Spleen (tissue), 11 donors: Measurements from ENCODE around the gene KMT2D. TPM values are rescaled to one million over a fixed set of nuclear protein-coding genes. Genes with fewer than 3 reads are reported as not detected.

Experiments
- DNase-seq: peaks from one replicate; pipeline ENCODE4 v3.0.0-alpha.2; 2020
- H3K27ac ChIP-seq, 8 donors: fragments of 200-600 bp; sonication (generic) in 7 of 8; 1 replicate in 4 of 8; 2 replicates in 4 of 8; pipeline versions ENCODE4 v1.5.0 to v1.8.0; 2016 to 2021; ENCODE audit warnings: inconsistent platforms in 4 of 8, mild to moderate bottlenecking in 4 of 8, moderate library complexity in 1 of 8
- H3K27me3 ChIP-seq, 7 donors: fragments of 200-600 bp; sonication (generic) in 6 of 7; replicated peaks in 1 of 7; 1 replicate in 4 of 7; 2 replicates in 3 of 7; pipeline versions ENCODE4 v1.5.0 to v1.8.0; 2016 to 2021; ENCODE audit warnings: inconsistent platforms in 3 of 7, mild to moderate bottlenecking in 1 of 7
- H3K36me3 ChIP-seq, 6 donors: fragments of 200-600 bp; sonication (generic) in 5 of 6; 1 replicate in 4 of 6; 2 replicates in 2 of 6; pipeline versions ENCODE4 v1.5.0 to v1.8.0; 2016 to 2021; ENCODE audit warnings: inconsistent platforms in 2 of 6
- H3K4me1 ChIP-seq, 6 donors: fragments of 200-600 bp; sonication (generic) in 5 of 6; 1 replicate in 3 of 6; 2 replicates in 3 of 6; pipeline versions ENCODE4 v1.5.0 to v1.8.0; 2016 to 2021; ENCODE audit warnings: inconsistent platforms in 3 of 6
- H3K4me3 ChIP-seq, 8 donors: fragments of 200-600 bp; sonication (generic) in 7 of 8; 1 replicate in 4 of 8; 2 replicates in 4 of 8; pipeline versions ENCODE4 v1.5.0 to v1.8.0; 2016 to 2021; ENCODE audit warnings: inconsistent platforms in 4 of 8, mild to moderate bottlenecking in 4 of 8, moderate library complexity in 2 of 8
- H3K9me3 ChIP-seq, 8 donors: fragments of 200-600 bp; sonication (generic) in 7 of 8; 1 replicate in 4 of 8; 2 replicates in 4 of 8; pipeline versions ENCODE4 v1.5.0 to v1.8.0; 2016 to 2021; ENCODE audit warnings: inconsistent platforms in 4 of 8
- POLR2A ChIP-seq, 3 donors: fragments of 450-650 bp; IDR thresholded peaks; one replicate each; pipeline ENCODE4 v1.5.1; 2017; ENCODE audit warnings: antibody characterized with exemption in 3 of 3, mild to moderate bottlenecking in 1 of 3
- POLR2AphosphoS5 ChIP-seq, 3 donors: sonication (generic); formaldehyde crosslinking; IDR thresholded peaks; one replicate each; pipeline ENCODE4 v1.5.1; 2017; ENCODE audit warnings: antibody characterized with exemption in 3 of 3
- WGBS, 5 donors: extraction: QIAGEN DNeasy Blood & Tissue Kit in 3 of 5; methylation state at CpG; one replicate each; pipeline versions ENCODE4 v1.1.5 to v1.1.7; 2013 to 2018; 5-methylcytosine and 5-hydroxymethylcytosine counted together
- intact Hi-C: fragments of 100-400 bp; cut with DNase I; formaldehyde crosslinking; loops from one replicate; pipeline ENCODE4 v1.15.0; 2023; ENCODE audit warnings: low total_unique reads
- polyA plus RNA-seq, 3 donors: library from polyadenylated mRNA; stranded (reverse); fragments of 200-250 nt; gene quantifications; one replicate each; pipeline ENCODE4 v1.2.1, GENCODE V29; 2013
- total RNA-seq, 7 donors: library from RNA; depleted of rRNA in 3 of 7; stranded (reverse); fragments of >200 nt in 3 of 7; fragmentation: NEBNext Ultra II Directional in 4 of 7; extraction: Animal tissue kit (Norgen Biotek cat#: 25700) in 4 of 7; gene quantifications; one replicate each; pipeline versions ENCODE4 v1.1.0 to v1.2.1, GENCODE V29; 2016 to 2021
- TF ChIP-seq, protein P1 (sequence below), 11 experiments: fragments of 200-600 bp in 7 of 11; fragments of 450-650 bp in 4 of 11; sonication (generic) in 4 of 11; IDR thresholded peaks in 8 of 11; conservative IDR thresholded peaks in 3 of 11; 1 replicate in 7 of 11; 2 replicates in 4 of 11; pipeline versions ENCODE4 v1.4.0 to v1.8.0; 2016 to 2021; ENCODE audit warnings: antibody characterized with exemption in 11 of 11, inconsistent platforms in 4 of 11, mild to moderate bottlenecking in 1 of 11
- donor health status: healthy with polysubstance abuse.
- donor health status: DM: no; HTN: no; CAD: no; lungs with moderate emphysema.
- donor health status: DM: no; HTN: no; CAD: no.
- donor health status: Bipolar disorder and iron deficiency.
- donor health status: healthy.
- donor health status: DM: no; HTN: no; CAD: no.
- donor health status: DM: yes; HTN: yes; CAD: no.

Gene KMT2D
- total and polyA plus RNA-seq, 10 donors, result 5.1 to 172 (median 140) TPM

DNA sequence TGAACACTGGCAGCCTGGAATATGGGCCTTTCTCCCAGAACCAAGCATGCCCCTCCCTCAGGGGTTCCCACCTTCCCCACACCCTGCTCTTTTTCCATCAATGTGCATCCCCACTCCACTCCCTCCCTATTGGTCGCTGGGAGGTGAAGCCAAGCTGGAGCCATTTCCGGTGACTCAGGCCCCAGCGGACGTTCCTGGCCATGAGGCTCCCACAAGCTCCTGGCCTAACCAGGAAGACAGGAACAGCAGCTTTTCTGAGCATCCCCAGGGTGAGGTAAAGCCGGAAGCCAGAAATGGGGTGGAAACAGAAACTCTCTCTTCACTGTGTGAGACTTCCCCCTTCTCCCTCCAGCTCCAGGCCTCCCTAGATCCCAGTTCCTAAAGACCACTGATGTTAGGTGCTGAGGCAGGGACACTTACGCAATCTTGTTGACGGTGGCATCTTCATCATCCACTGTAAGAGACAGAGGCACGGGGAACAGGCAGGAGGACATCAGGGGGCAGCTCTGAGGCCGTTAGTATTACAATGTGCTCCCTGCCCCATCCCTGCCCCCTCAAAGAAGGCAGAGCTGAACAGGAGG, 45.0 kb upstream of the KMT2D start:
- intact Hi-C loops, result no loop called here
- DNase-seq, result no peak
- H3K4me3 ChIP-seq, result no peak overlapping the region
- WGBS, 5 donors, result 64 to 80% (median 70%) methylated on average over 9 of the region's 9 CpGs
- no peaks in the 10 kb centered on the region for H3K27me3 ChIP-seq
- H3K36me3 ChIP-seq, result peaks cover 0 to 67% (median 55%) of the 10 kb centered on the region in 6 donors
- H3K9me3 ChIP-seq, result no peaks in the 10 kb centered on the region
- TF ChIP-seq POLR2AphosphoS5 (IDR thresholded peaks at IDR 0.05) (peak in 1 of 3 donors; percentile 18), POLR2A (IDR thresholded peaks at IDR 0.05) (no peak)
- TF ChIP-seq, protein P1, sequence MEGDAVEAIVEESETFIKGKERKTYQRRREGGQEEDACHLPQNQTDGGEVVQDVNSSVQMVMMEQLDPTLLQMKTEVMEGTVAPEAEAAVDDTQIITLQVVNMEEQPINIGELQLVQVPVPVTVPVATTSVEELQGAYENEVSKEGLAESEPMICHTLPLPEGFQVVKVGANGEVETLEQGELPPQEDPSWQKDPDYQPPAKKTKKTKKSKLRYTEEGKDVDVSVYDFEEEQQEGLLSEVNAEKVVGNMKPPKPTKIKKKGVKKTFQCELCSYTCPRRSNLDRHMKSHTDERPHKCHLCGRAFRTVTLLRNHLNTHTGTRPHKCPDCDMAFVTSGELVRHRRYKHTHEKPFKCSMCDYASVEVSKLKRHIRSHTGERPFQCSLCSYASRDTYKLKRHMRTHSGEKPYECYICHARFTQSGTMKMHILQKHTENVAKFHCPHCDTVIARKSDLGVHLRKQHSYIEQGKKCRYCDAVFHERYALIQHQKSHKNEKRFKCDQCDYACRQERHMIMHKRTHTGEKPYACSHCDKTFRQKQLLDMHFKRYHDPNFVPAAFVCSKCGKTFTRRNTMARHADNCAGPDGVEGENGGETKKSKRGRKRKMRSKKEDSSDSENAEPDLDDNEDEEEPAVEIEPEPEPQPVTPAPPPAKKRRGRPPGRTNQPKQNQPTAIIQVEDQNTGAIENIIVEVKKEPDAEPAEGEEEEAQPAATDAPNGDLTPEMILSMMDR (IDR thresholded peaks at IDR 0.05 in 8 of 11, conservative IDR thresholded peaks at IDR 0.05 in 3 of 11), result no peak
- peaks cover 16 to 68% (median 62%) of the 10 kb centered on the region in 6 donors for H3K4me1 ChIP-seq
- peak overlapping the region in 2 of 8 donors; percentile 23 to 40 for H3K27ac ChIP-seq

DNA sequence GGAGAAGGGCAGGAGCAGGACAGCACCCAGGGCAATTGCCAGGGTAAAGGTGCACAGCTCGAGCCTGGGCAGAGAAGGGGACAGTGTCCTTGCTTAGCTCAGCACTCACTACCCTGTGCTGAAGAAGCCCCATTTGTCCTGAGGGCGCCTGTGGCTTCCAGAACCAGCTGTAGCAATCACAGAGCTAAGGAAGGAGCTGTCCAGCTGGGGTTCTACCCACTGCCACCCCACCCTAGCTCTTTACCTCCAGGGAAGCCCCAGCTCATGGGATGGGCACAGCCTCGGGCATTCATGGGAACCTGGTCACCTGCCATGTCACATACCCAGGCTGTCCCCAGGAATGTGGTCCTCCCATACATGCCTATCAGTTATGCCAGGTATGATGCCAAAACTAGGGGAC, 44.2 kb upstream of the KMT2D start:
- no peaks in the 10 kb centered on the region for H3K27me3 ChIP-seq
- peaks cover 0 to 74% (median 62%) of the 10 kb centered on the region in 6 donors for H3K36me3 ChIP-seq
- intact Hi-C loops, result no loop called here
- H3K4me3 ChIP-seq, result no peak overlapping the region
- no peak for DNase-seq
- no peaks in the 10 kb centered on the region for H3K9me3 ChIP-seq
- peaks cover 16 to 66% (median 59%) of the 10 kb centered on the region in 6 donors for H3K4me1 ChIP-seq
- H3K27ac ChIP-seq, result peak overlapping the region in 4 of 8 donors; percentile 4 to 51 (median 24)
- peak in 1 of 3 donors; percentile 1 for TF ChIP-seq POLR2AphosphoS5 (IDR thresholded peaks at IDR 0.05)
- TF ChIP-seq, protein P1 (IDR thresholded peaks at IDR 0.05 in 8 of 11, conservative IDR thresholded peaks at IDR 0.05 in 3 of 11), result no peak
- 52 to 89% (median 72%) methylated on average over 3 of the region's 3 CpGs for WGBS, 5 donors

DNA sequence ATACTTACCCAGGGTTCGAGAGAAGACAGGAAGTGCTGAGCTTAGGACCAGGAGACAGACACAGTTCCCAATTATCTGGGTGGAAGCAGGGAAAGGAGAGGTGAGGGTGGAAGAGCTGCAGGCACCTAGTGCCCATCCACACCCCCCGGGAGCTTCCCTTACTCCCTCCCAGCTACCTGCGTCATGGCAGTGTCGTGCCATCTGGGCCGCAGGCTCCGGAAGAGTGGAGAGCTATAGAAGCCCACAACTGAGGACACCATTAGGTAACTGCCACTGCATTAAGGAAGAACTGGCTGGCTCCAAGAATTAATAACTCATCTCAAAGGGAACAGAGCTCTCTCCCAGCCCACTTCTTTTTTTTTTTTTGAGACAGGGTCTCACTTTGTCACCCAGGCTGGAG, 39.8 kb upstream of the KMT2D start:
- DNase-seq, result no peak
- H3K4me1 ChIP-seq, result peaks cover 0 to 21% (median 18%) of the 10 kb centered on the region in 6 donors
- no peak overlapping the region for H3K4me3 ChIP-seq
- no peaks in the 10 kb centered on the region for H3K9me3 ChIP-seq
- H3K36me3 ChIP-seq, result peaks cover 0 to 100% (median 79%) of the 10 kb centered on the region in 6 donors
- intact Hi-C loops, result no loop called here
- WGBS, 5 donors, result 92 to 98% (median 97%) methylated on average over 6 of the region's 6 CpGs
- no peaks in the 10 kb centered on the region for H3K27me3 ChIP-seq
- no peak overlapping the region for H3K27ac ChIP-seq
- no peak for TF ChIP-seq POLR2AphosphoS5 (IDR thresholded peaks at IDR 0.05)
- TF ChIP-seq, protein P1 (IDR thresholded peaks at IDR 0.05 in 8 of 11, conservative IDR thresholded peaks at IDR 0.05 in 3 of 11), result no peak
- no peak for TF ChIP-seq POLR2A (IDR thresholded peaks at IDR 0.05)

DNA sequence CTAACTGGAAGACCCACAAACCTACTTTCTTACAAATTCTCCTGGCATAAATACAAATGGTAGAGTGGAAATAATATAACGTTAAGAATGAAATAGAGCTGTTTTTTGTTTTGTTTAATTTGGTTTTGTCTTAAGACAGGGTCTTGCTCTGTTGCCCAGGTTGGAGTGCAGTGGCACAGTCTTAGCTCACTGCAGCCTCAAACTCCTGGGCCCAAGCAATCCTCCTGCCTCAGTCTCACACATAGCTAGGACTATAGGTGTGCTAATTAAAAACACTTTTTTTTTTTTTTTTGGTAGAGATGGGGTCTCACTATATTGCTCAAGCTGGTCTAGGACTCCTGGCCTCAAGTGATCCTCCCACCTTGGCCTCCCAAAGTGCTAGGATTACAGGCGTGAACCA, 38.1 kb upstream of the KMT2D start:
- 89 to 96% (median 90%) methylated on average over 2 of the region's 2 CpGs for WGBS, 5 donors
- Histone ChIP-seq H3K4me3 (no peak overlapping the region), H3K27ac (no peak overlapping the region), H3K4me1 (peaks cover 11 to 20% (median 17%) of the 10 kb centered on the region in 6 donors), H3K9me3 (no peaks in the 10 kb centered on the region), H3K36me3 (peaks cover 0 to 86% (median 68%) of the 10 kb centered on the region in 6 donors), H3K27me3 (peaks cover 2 to 15% (median 14%) of the 10 kb centered on the region in 7 donors)
- no peak for DNase-seq
- TF ChIP-seq POLR2A (IDR thresholded peaks at IDR 0.05) (no peak), POLR2AphosphoS5 (IDR thresholded peaks at IDR 0.05) (no peak)
- TF ChIP-seq, protein P1 (IDR thresholded peaks at IDR 0.05 in 8 of 11, conservative IDR thresholded peaks at IDR 0.05 in 3 of 11), result no peak
- intact Hi-C loops, result no loop called here
